SW480 (cell line): ENCODE measurements around the gene CTBP1.

Experiments used
- DNase-seq: peaks from one replicate; pipeline ENCODE4 v3.0.0-alpha.2; 2016; ENCODE audit warnings: low spot score

CTBP1 gene

GRCh38 chr4:1249731-1250526, 999 bp upstream of the CTBP1 start:
- peak; percentile 34 for DNase-seq

GRCh38 chr4:1249148-1249730, 309 bp upstream of the CTBP1 start:
- peak; percentile 69 for DNase-seq

DNA sequence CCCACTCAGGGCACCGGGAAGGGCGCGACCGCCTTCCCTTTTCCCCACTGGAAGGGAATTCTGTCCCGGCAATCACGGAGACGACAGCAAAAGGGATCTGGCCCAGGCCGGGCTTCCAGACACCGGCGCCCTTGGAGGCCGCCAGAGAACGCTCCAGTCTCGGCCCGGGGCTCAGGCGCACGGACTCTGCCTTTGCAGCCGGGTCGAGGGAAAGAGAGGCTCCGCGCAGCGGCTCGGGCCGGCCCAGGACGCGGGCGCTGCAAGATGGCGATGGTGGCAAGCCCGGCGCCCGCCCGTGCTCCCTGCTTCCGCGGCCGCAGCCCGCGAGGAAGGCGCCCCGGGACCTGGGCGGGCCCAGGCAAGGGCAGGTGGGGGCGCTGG, 1.1 kb downstream of the CTBP1 start:
- no peak for DNase-seq

DNA sequence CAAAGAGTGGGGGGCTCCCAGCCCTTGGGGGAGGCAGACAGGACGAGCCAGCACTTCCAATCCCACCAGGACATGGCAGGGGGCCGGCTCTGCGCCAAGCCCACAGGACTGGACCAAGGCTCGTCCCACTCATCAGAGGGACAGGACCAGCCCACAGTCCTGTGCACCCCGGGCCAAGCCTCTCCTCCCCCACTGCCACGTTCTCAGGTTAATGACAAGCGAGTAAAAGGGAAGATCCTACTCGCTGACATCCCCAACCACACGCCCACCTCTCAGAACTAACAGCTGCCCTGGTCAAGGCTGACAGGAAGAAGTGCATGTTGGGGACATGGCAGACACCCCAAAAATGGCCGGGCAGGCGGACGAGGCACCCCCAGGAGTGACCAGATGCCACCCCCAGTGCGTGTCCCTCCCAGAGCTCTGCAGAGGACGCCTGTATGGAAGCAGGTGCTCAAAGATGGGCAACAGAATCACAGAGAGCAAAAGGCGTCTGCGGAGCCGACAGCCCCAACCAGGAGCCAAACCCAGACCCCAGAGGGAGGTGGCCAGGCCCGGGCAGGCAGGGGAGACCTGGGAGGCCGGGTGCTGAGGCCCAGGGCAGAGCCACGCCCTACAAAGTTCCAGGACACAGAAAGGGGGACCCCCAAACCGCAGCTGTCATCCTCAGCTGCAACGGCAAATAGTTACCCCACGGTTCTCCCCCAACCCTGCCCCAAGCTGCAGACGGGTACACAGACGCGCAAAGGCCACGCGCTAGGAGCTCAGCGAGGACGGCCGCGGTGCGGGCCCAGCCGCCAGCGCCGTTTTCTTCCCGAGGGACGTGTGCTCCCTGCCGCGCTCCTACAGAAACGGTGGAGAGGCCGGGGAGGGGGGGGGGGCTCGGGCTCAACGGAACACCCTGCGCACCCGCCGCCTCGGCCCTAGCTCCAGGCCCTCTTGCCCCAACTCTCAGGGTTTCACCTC, 1.7 kb downstream of the CTBP1 start:
- no peak for DNase-seq

- DNase-seq = no peak
Measured at GRCh38 chr4:1246111-1246881, 2.6 kb downstream of the CTBP1 start.

- DNase-seq = no peak
Measured at GRCh38 chr4:1245481-1246051, 3.4 kb downstream of the CTBP1 start.

DNA sequence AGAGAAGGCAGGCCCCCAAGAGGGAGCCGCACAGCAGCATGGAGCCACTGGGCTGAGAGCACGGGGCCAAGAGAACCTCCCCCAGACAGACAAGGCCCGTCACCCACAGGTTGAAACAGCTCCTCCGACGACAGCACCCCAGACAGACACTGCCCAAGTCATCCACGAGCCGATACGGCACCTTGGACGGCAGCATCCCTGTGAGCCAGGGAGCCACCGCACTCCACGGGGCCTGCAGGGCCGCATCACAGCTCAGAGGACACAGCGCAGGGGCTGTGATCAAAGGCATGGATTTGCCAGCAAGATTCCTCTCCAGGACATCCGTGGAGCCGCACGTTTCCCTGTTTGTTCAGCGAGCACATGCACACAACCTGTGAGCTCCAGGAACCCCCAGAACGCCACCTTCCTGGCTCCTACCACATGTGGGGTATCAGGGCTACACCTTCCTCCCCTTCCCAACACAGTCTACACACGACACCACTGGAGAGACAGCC, 3.9 kb downstream of the CTBP1 start:
- no peak for DNase-seq

GRCh38 chr4:1244081-1244977, 4.6 kb downstream of the CTBP1 start:
- no peak for DNase-seq

- no peak for DNase-seq
Measured at GRCh38 chr4:1243451-1244080, 5.4 kb downstream of the CTBP1 start.

- no peak for DNase-seq
Measured at GRCh38 chr4:1242506-1243450, 6.2 kb downstream of the CTBP1 start.

DNA sequence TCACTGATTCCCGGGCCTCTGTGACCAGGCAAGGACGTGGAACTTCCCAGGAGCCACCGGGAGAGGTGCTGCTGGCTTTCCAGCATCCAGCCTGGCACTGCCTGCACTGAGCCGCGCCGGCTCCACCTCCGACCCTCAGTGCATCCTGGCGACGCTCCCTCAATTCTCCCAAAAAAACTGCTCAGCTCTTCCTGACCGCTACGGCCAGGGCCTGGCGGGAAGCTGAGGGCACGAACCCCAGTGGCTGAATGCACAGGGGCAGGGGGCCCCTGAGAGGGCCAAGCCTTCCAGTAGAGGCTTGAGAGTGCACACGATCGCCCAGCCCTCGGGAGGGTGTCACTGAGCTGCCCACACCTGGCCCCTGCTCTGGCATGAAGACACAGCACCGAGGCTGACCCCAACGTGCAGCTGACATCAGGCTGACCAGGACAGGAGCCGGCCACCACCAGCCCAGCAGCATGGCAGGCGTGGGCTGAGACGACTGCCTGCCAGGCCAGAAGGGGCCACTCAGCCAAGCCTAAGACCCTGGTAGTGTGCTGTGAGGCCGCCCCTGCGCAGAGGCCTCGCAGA, 6.9 kb downstream of the CTBP1 start:
- DNase-seq = no peak

- DNase-seq = no peak
Measured at GRCh38 chr4:1241466-1241935, 7.4 kb downstream of the CTBP1 start.

GRCh38 chr4:1240721-1241465, 8.0 kb downstream of the CTBP1 start:
- DNase-seq = no peak

GRCh38 chr4:1239950-1240307, 9.0 kb downstream of the CTBP1 start:
- DNase-seq = no peak

DNA sequence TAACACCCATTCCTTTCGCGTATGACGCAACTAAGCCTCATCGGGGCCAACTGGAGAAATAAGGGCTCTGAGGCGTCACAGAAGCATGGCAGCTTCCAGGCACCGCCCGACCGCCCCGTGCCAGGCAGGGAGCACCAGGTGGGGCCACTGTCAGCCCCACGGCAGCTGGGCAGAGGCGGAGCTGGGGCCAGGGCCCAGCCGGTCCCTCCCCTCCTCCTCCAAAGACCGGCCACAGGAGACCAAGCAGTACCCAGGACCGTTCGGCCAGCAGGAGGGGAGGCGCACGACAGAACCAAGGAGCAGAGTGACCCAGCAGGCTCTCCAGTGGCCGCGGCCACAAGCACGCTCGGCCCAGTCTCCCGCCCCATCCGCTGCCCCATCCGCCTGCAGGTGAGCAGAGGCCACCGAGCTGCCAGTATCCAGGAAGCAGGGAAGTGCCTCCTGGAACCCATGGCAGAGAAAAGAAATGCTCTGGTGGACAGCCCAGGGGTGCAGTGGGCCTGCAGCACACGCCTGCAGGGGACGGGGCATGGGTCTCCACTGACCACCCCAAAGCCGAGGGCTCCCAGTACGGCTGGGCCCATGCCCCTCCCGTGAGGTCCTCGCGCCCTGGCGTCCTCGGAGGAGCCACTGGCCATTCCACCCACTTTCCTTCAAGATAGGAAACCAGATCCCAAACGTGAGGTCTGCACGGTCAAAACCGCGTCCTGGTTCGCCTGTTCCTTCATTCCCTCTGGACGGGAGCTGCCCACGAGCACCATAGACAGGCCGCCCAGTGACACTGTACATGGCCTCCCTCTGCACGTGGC, 9.6 kb downstream of the CTBP1 start:
- DNase-seq = no peak

DNA sequence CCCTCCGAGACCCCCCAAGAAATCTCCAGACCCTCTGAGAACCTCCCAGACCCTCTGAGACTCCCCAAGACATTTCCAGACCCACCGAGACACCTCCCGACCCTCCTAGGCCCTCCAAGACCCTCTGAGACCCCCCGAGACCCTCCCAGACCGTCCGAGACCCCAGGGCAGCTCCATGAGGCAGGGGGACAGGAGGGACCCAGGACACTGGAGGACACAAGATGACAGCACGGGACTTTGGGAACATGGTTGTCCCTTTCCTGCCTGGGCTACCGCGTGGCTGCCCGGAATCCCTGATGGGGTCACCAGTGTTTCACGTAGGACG, 10.3 kb downstream of the CTBP1 start:
- no peak for DNase-seq
